Fibroblast of the aortic adventitia (primary cell): ENCODE measurements around the gene QRFP. TPM values are rescaled to one million over a fixed set of nuclear protein-coding genes. Genes with fewer than 3 reads are reported as not detected.

Experiments
- DNase-seq: peaks from one replicate; pipeline ENCODE4 v3.0.0-alpha.2; 2010; ENCODE audit warnings: low read depth
- H3K4me3 ChIP-seq: 2 replicates; pipeline ENCODE4 v1.5.1; 2011; ENCODE audit warnings: low read depth, mild to moderate bottlenecking, control low read depth, low read length, moderate library complexity
- CTCF ChIP-seq: IDR thresholded peaks from 2 replicates; pipeline ENCODE4 v1.5.1; 2011; ENCODE audit warnings: mild to moderate bottlenecking, low read length, control low read depth, inconsistent platforms; ENCODE audit not compliant: insufficient read depth
- total RNA-seq: library from RNA; depleted of rRNA; stranded (reverse); fragments of >200 nt; gene quantifications from 2 replicates; pipeline ENCODE4 v1.2.3, GENCODE V29; 2012; ENCODE audit warnings: low replicate concordance

QRFP gene, protein sequence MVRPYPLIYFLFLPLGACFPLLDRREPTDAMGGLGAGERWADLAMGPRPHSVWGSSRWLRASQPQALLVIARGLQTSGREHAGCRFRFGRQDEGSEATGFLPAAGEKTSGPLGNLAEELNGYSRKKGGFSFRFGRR
- not detected in 2 replicates for total RNA-seq

GRCh38 chr9:130896233-130897014, at the start of gene QRFP:
TSS of gene QRFP (minus strand) at chr9:130896812. CDS start at chr9:130893838, 2,974 bp downstream.
- TF ChIP-seq CTCF, result no peak
- DNase-seq, result no peak
- no peak within 1 kb of the TSS for H3K4me3 ChIP-seq

- TF ChIP-seq CTCF, result no peak
- no peak overlapping the region for H3K4me3 ChIP-seq
- no peak for DNase-seq
These were observed 48.6 kb upstream of the QRFP start for GRCh38 chr9:130945173-130945572.

DNA sequence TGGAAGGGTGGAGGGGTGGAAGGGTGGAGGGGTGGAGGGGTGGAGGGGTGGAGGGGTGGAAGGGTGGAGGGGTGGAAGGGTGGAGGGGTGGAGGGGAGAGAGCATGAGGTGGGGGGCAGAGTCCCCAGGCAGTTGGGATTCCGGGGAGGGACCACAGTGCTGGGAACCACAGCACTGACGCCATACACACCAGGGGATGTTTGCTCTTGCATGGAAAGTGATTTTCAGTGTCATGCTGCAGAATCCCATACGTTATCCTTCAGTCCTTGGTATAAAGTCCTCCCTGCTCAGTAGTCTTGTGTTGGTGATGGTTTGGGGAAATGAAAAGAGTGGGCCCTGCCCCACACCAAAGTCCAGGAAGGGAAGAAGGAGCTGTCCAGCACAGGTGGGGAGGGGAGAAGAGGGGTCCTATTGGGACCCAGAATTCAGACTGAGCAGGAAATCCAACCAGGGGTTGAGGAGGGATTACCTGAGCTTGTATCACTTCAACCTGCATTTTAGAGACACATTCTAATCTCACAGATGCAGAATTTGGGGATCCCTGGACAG, 48.0 kb upstream of the QRFP start:
- DNase-seq, result no peak
- TF ChIP-seq CTCF, result no peak

GRCh38 chr9:130943777-130944176, 47.2 kb upstream of the QRFP start:
- no peak for DNase-seq
- TF ChIP-seq CTCF, result no peak
- no peak overlapping the region for H3K4me3 ChIP-seq

More for the DNA sequence above, 48.0 kb upstream of the QRFP start:
- no peak overlapping the region for H3K4me3 ChIP-seq

DNA sequence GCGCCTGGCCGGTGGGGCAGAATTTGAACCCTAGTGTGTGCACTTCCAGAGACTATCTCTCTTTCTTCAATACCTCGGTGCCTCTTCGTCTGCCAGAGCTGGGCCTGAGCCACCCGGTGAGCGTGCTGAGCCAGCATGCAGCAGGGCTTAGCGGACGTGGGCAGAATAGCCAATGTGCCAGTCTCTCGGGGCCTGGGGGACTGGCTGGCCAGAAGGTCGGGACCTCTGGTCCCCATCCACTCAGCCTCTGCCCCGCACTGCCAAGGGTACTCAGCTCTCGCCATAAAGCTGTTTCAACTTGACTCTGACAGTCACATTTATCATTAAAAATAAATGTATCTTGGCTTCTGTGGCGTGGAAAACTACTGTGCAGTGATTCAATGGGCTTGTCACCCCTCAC, 46.6 kb upstream of the QRFP start:
- H3K4me3 ChIP-seq, result no peak overlapping the region
- DNase-seq, result no peak
- TF ChIP-seq CTCF, result no peak

- no peak for TF ChIP-seq CTCF
These were observed 46.1 kb upstream of the QRFP start for GRCh38 chr9:130942679-130943078.

More at GRCh38 chr9:130942679-130943078, 46.1 kb upstream of the QRFP start:
- no peak for DNase-seq
- no peak overlapping the region for H3K4me3 ChIP-seq
